Breast epithelium (tissue), 3 donors: ENCODE data around the gene LNX1.

Experiments
- POLR2A ChIP-seq: fragments of 450-650 bp; IDR thresholded peaks from one replicate; pipeline ENCODE4 v1.6.1; 2016; ENCODE audit warnings: antibody characterized with exemption, mild to moderate bottlenecking, moderate library complexity
- TF ChIP-seq, protein P1 (sequence below), 3 donors: fragments of 450-650 bp; IDR thresholded peaks; one replicate each; pipeline ENCODE4 v1.5.1; 2016 to 2017; ENCODE audit warnings: antibody characterized with exemption in 3 of 3, mild to moderate bottlenecking in 3 of 3, moderate library complexity in 3 of 3

DNA sequence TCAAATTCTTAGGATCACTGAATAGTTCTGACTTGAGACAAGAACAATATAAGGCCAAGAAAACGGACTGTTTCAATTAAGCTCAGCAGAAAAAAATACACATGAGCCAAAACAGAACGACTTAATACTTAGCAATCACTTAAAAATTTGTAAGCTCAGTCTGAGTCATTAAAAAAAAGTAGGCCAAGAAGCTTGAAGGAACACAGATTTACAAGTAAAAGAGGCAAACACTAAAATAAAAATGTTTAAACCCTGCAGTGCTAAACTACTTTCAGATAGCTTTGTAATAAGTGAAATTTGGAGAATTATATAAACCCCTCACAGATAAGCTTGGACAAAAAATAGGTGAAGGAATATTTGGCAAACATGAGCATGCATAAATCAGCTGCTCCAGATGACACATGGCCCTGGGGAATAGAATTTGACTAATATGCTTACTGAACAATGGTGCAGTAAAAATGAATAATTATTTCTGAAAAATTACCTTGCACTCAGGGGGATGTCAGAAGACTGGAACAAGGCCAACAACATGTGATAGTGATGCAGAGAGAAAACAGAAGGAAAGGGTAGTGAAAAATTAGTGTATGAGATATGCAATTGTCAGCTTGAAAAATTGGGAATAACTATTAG, 49.6 kb downstream of the LNX1 start:
- TF ChIP-seq, protein P1, sequence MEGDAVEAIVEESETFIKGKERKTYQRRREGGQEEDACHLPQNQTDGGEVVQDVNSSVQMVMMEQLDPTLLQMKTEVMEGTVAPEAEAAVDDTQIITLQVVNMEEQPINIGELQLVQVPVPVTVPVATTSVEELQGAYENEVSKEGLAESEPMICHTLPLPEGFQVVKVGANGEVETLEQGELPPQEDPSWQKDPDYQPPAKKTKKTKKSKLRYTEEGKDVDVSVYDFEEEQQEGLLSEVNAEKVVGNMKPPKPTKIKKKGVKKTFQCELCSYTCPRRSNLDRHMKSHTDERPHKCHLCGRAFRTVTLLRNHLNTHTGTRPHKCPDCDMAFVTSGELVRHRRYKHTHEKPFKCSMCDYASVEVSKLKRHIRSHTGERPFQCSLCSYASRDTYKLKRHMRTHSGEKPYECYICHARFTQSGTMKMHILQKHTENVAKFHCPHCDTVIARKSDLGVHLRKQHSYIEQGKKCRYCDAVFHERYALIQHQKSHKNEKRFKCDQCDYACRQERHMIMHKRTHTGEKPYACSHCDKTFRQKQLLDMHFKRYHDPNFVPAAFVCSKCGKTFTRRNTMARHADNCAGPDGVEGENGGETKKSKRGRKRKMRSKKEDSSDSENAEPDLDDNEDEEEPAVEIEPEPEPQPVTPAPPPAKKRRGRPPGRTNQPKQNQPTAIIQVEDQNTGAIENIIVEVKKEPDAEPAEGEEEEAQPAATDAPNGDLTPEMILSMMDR (IDR thresholded peaks at IDR 0.05): no peak
- no peak for TF ChIP-seq POLR2A
